DOHH2 (cell line): Measurements from ENCODE around the gene PKDCC.

Experiments
- H3F3A ChIP-seq: fragments of 200-600 bp; sonication (generic), shearing (Covaris generic); 2 replicates; pipeline ENCODE4 v1.6.0; 2016; ENCODE audit warnings: antibody characterized with exemption, mild to moderate bottlenecking; ENCODE audit not compliant: control insufficient read depth, insufficient read depth
- H3K27ac ChIP-seq: fragments of 200-600 bp; sonication (generic); 2 replicates; pipeline ENCODE4 v1.5.1; 2014; ENCODE audit warnings: low read depth, mild to moderate bottlenecking, low read length, moderate library complexity
- H3K27me3 ChIP-seq: fragments of 200-600 bp; sonication (generic); 2 replicates; pipeline ENCODE4 v1.6.1; 2014; ENCODE audit warnings: mild to moderate bottlenecking, low read length, mixed read lengths; ENCODE audit not compliant: control insufficient read depth
- H3K36me3 ChIP-seq: fragments of 200-600 bp; sonication (generic); 2 replicates; pipeline ENCODE4 v1.6.1; 2014; ENCODE audit warnings: mild to moderate bottlenecking, low read length, moderate library complexity, mixed read lengths; ENCODE audit not compliant: control insufficient read depth
- H3K4me1 ChIP-seq: fragments of 200-600 bp; sonication (generic); 2 replicates; pipeline ENCODE4 v1.6.1; 2014; ENCODE audit warnings: mild to moderate bottlenecking, low read length, mixed read lengths; ENCODE audit not compliant: control insufficient read depth
- H3K4me2 ChIP-seq: fragments of 200-600 bp; sonication (generic); 2 replicates; pipeline ENCODE4 v1.6.0; 2014; ENCODE audit warnings: mild to moderate bottlenecking, low read length, moderate library complexity
- H3K4me3 ChIP-seq: fragments of 200-600 bp; sonication (generic); 2 replicates; pipeline ENCODE4 v1.5.1; 2014; ENCODE audit warnings: mild to moderate bottlenecking, low read length, mixed read lengths
- H3K79me2 ChIP-seq: fragments of 200-600 bp; sonication (generic); 2 replicates; pipeline ENCODE4 v1.6.1; 2014; ENCODE audit warnings: mild to moderate bottlenecking, low read length, mixed read lengths; ENCODE audit not compliant: control insufficient read depth
- H3K9me2 ChIP-seq: fragments of 200-600 bp; sonication (generic); replicated peaks from 2 replicates; pipeline ENCODE4 v1.6.1; 2014; ENCODE audit warnings: mild to moderate bottlenecking, low read length, mixed read lengths; ENCODE audit not compliant: control insufficient read depth
- H3K9me3 ChIP-seq: fragments of 200-600 bp; sonication (generic); 2 replicates; pipeline ENCODE4 v1.6.1; 2014; ENCODE audit warnings: antibody characterized with exemption, low read length, mixed read lengths; ENCODE audit not compliant: control insufficient read depth, insufficient read depth
- H4K20me1 ChIP-seq: fragments of 200-600 bp; sonication (generic); 2 replicates; pipeline ENCODE4 v1.6.0; 2014; ENCODE audit warnings: low read depth, mild to moderate bottlenecking, antibody characterized with exemption, low read length, moderate library complexity; ENCODE audit not compliant: control insufficient read depth, insufficient read depth
- CTCF ChIP-seq: fragments of 200-600 bp; sonication (generic); IDR thresholded peaks from one replicate; pipeline ENCODE4 v1.5.1; 2014; ENCODE audit warnings: antibody characterized with exemption, mild to moderate bottlenecking, low read depth, low read length; ENCODE audit not compliant: poor library complexity, severe bottlenecking
- EZH2phosphoT487 ChIP-seq: fragments of 200-600 bp; sonication (generic); IDR thresholded peaks from 2 replicates; pipeline ENCODE4 v1.6.1; 2017; ENCODE audit warnings: borderline replicate concordance, mild to moderate bottlenecking, antibody characterized with exemption, low read length, moderate library complexity, mixed read lengths

Gene PKDCC, protein sequence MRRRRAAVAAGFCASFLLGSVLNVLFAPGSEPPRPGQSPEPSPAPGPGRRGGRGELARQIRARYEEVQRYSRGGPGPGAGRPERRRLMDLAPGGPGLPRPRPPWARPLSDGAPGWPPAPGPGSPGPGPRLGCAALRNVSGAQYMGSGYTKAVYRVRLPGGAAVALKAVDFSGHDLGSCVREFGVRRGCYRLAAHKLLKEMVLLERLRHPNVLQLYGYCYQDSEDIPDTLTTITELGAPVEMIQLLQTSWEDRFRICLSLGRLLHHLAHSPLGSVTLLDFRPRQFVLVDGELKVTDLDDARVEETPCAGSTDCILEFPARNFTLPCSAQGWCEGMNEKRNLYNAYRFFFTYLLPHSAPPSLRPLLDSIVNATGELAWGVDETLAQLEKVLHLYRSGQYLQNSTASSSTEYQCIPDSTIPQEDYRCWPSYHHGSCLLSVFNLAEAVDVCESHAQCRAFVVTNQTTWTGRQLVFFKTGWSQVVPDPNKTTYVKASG

DNA sequence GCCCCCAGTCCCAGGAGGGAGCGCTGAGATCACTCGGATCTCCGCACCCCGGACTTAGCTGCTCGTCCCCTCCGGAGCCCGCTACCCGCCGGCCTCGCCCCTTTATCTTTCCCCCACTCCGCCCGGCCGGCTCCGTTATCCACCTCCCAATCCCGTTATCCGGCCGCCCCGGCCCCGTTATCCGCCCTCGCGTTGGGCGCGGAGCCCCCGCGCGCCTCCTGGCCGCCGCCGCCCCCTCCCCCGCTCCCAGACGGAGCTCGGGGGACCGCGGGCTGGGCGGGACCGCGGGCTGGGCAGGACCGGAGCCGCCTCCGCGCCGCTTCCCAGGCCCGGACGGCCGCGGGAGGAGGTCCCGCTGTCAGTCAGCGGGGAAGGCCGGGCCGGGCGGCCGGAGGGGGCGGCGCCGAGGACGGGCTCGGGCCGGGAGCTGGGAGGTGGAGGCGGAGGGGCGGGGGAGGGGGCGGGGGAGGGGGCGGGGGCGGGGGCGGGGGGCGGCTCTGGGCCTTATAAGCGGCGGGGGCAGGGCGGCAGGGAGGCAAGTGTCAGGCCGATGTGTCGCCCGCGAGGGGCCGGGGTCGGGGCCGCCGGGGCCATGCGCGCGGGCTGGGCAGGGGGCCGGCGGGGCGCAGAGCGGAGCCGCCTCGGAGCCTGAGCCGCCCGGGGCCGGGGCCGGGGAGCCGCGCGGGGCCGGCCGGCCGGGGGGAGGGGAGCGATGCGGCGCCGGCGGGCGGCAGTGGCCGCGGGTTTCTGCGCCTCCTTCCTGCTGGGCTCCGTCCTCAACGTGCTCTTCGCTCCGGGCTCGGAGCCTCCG, at the start of gene PKDCC:
Gene PKDCC (plus strand): TSS at position 534 of the 811 bp plus-strand sequence. CDS start 179 bp downstream, at position 713.
- Histone ChIP-seq H3K4me2 (no peak within 1 kb of the TSS), H3F3A (no peaks in the 10 kb centered on the region), H3K4me1 (no peaks in the 10 kb centered on the region), H3K27ac (no peak within 1 kb of the TSS), H4K20me1 (no peaks in the 10 kb centered on the region), H3K36me3 (no peaks in the 10 kb centered on the region), H3K9me2 (no peaks in the 10 kb centered on the region), H3K27me3 (no peaks in the 10 kb centered on the region), H3K4me3 (no peak within 1 kb of the TSS), H3K79me2 (no peaks in the 10 kb centered on the region), H3K9me3 (no peaks in the 10 kb centered on the region)
- no peak for TF ChIP-seq EZH2phosphoT487
- TF ChIP-seq CTCF: no peak

- no peak overlapping the region for H3K4me2 ChIP-seq
Measured at GRCh38 chr2:41998186-41999127, 49.4 kb upstream of the PKDCC start.

More at GRCh38 chr2:41998186-41999127, 49.4 kb upstream of the PKDCC start:
- Histone ChIP-seq H3K27me3 (no peaks in the 10 kb centered on the region), H3K9me2 (no peaks in the 10 kb centered on the region), H3K27ac (no peak overlapping the region), H3K36me3 (no peaks in the 10 kb centered on the region), H3K9me3 (no peaks in the 10 kb centered on the region), H3K4me3 (no peak overlapping the region), H3K79me2 (no peaks in the 10 kb centered on the region), H3F3A (no peaks in the 10 kb centered on the region), H4K20me1 (no peaks in the 10 kb centered on the region), H3K4me1 (no peaks in the 10 kb centered on the region)
- no peak for TF ChIP-seq CTCF
- no peak for TF ChIP-seq EZH2phosphoT487
